Right lobe of liver (tissue), 4 donors: Measurements from ENCODE around the gene TLR6.

Experiments used
- POLR2A ChIP-seq: fragments of 450-650 bp; IDR thresholded peaks from one replicate; pipeline ENCODE4 v1.6.1; 2017; ENCODE audit warnings: antibody characterized with exemption, mild to moderate bottlenecking
- TF ChIP-seq, protein P1 (sequence below), 4 donors: fragments of 200-600 bp in 3 of 4; fragments of 450-650 bp in 1 of 4; IDR thresholded peaks; one replicate each; pipeline versions ENCODE4 v1.5.1 to v1.8.0; 2016 to 2022; ENCODE audit warnings: antibody characterized with exemption in 4 of 4, mild to moderate bottlenecking in 2 of 4
- donor health status: DM: no; HTN: no; CAD: no.
- donor health status: DM: no; HTN: no; CAD: no.
- donor health status: DM: no; HTN: yes; CAD: no.

DNA sequence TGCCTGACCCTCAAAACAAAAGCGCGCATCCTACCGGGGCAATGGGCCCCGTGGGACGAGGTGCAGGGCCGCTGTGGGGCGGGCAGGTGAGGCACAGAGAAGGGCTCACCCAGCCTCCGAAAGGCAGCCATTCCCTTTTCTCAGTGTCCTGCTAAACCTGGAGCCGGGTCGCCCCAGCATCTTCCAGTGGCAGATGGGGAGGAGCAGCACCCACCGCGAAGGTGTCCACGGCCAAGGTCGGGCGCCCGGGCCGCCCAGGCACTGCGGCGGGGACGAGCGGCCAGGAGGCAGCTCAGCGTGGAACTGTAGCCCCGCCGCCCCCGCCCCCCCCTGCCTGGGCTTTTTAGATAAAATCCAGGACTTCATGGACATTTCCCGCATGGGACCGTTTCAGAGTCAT, 32.9 kb downstream of the TLR6 start:
- TF ChIP-seq POLR2A: no peak
- TF ChIP-seq, protein P1, sequence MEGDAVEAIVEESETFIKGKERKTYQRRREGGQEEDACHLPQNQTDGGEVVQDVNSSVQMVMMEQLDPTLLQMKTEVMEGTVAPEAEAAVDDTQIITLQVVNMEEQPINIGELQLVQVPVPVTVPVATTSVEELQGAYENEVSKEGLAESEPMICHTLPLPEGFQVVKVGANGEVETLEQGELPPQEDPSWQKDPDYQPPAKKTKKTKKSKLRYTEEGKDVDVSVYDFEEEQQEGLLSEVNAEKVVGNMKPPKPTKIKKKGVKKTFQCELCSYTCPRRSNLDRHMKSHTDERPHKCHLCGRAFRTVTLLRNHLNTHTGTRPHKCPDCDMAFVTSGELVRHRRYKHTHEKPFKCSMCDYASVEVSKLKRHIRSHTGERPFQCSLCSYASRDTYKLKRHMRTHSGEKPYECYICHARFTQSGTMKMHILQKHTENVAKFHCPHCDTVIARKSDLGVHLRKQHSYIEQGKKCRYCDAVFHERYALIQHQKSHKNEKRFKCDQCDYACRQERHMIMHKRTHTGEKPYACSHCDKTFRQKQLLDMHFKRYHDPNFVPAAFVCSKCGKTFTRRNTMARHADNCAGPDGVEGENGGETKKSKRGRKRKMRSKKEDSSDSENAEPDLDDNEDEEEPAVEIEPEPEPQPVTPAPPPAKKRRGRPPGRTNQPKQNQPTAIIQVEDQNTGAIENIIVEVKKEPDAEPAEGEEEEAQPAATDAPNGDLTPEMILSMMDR (IDR thresholded peaks at IDR 0.05): no peak
